Caco-2 (cell line): ENCODE results near the gene TIMP3. TPM values are rescaled to one million over a fixed set of nuclear protein-coding genes. Genes with fewer than 3 reads are reported as not detected.

ENCODE experiments used
- BruUV-seq: library from RNA; stranded (reverse); fragments of 400-500 nt; replicated peaks from 2 replicates; lab custom pipeline; 2021; lab: Mats Ljungman, UMichigan
- CTCF ChIA-PET: fragments of 300-600 bp; sonication (Branson Sonifier 250); formaldehyde crosslinking; loops from one replicate; lab custom pipeline; 2022; ENCODE audit warnings: antibody characterized with exemption; lab: Charles Lee
- POLR2A ChIA-PET: fragments of 300-600 bp; sonication (Branson Sonifier 250); formaldehyde crosslinking; loops from one replicate; lab custom pipeline; 2022; ENCODE audit warnings: antibody characterized with exemption; lab: Charles Lee
- DNase-seq, 2 experiments: peaks; one replicate each; pipeline versions ENCODE4 v3.0.0 to v3.0.0-alpha.2; 2020 to 2022
- H3K27me3 ChIP-seq: replicated peaks from 2 replicates; pipeline ENCODE4 v1.6.0; 2011; ENCODE audit warnings: low read length; ENCODE audit not compliant: control insufficient read depth, insufficient read depth
- H3K36me3 ChIP-seq: 2 replicates; pipeline ENCODE4 v1.5.1; 2011; ENCODE audit warnings: low read length; ENCODE audit not compliant: control insufficient read depth, insufficient read depth
- H3K4me1 ChIP-seq: fragments of 250-450 bp; sonication (Bioruptor Pico); 2 replicates; pipeline ENCODE4 v1.5.1; 2020; ENCODE audit warnings: mild to moderate bottlenecking
- H3K4me3 ChIP-seq: 2 replicates; pipeline ENCODE4 v1.5.1; 2011; ENCODE audit warnings: low read depth, mild to moderate bottlenecking, control low read depth, low read length
- H3K9me3 ChIP-seq: fragments of 250-450 bp; sonication (Bioruptor Pico); 2 replicates; pipeline ENCODE4 v1.5.1; 2020; ENCODE audit warnings: mild to moderate bottlenecking, moderate library complexity
- H3K27ac Mint-ChIP-seq: one replicate; pipeline ENCODE4 v1.8.0; 2022; ENCODE audit warnings: mixed read lengths; ENCODE audit not compliant: unreplicated experiment
- H3K27me3 Mint-ChIP-seq: one replicate; pipeline ENCODE4 v1.8.0; 2022; ENCODE audit warnings: mixed read lengths; ENCODE audit not compliant: insufficient read depth, unreplicated experiment
- H3K36me3 Mint-ChIP-seq: one replicate; pipeline ENCODE4 v1.8.0; 2022; ENCODE audit warnings: mild to moderate bottlenecking, mixed read lengths; ENCODE audit not compliant: insufficient read depth, unreplicated experiment
- H3K4me1 Mint-ChIP-seq: one replicate; pipeline ENCODE4 v1.8.0; 2022; ENCODE audit warnings: low read depth, mixed read lengths; ENCODE audit not compliant: unreplicated experiment
- H3K4me3 Mint-ChIP-seq: one replicate; pipeline ENCODE4 v1.8.0; 2022; ENCODE audit warnings: mild to moderate bottlenecking, moderate library complexity, mixed read lengths; ENCODE audit not compliant: unreplicated experiment
- H3K9me3 Mint-ChIP-seq: one replicate; pipeline ENCODE4 v1.8.0; 2022; ENCODE audit warnings: mixed read lengths; ENCODE audit not compliant: unreplicated experiment
- intact Hi-C: fragments of 100-400 bp; cut with micrococcal nuclease; formaldehyde crosslinking; loops from one replicate; pipeline ENCODE4 v1.10.0; 2022; ENCODE audit not compliant: unreplicated experiment
- total RNA-seq: library from RNA; stranded (reverse); gene quantifications from 2 replicates; pipeline ENCODE4 v1.2.3, GENCODE V29; 2022
- TF ChIP-seq, protein P1 (sequence below), 2 experiments: fragments of 200-600 bp in 1 of 2; IDR thresholded peaks; 1 replicate in 1 of 2; 2 replicates in 1 of 2; pipeline versions ENCODE4 v1.5.1 to v1.8.0; 2011 to 2022; ENCODE audit warnings: antibody characterized with exemption in 1 of 2, control low read depth in 1 of 2, inconsistent platforms in 1 of 2, low read depth in 1 of 2, low read length in 1 of 2, mild to moderate bottlenecking in 1 of 2, moderate library complexity in 1 of 2; ENCODE audit not compliant: insufficient read depth in 1 of 2, severe bottlenecking in 1 of 2, unreplicated experiment in 1 of 2

Gene TIMP3
- total RNA-seq, 1 experiment from 2014 or later: 86.4 TPM

- intact Hi-C loops: no loop called here
- BruUV-seq: no TSS peak
- CTCF ChIA-PET: interaction anchor here (0.5 kb wide), 1 partner anchor 883 kb away, joined by 3 read pairs; no protein-coding TSS in a partner anchor
- Mint-ChIP-seq H3K4me1 (peaks cover 17% of the 10 kb centered on the region), H3K27me3 (no peaks in the 10 kb centered on the region), H3K27ac (no peak overlapping the region), H3K9me3 (no peaks in the 10 kb centered on the region), H3K36me3 (peaks cover 21% of the 10 kb centered on the region), H3K4me3 (no peak overlapping the region)
- Histone ChIP-seq H3K27me3 (no peaks in the 10 kb centered on the region), H3K9me3 (no peaks in the 10 kb centered on the region), H3K4me3 (no peak overlapping the region), H3K36me3 (peaks cover 1% of the 10 kb centered on the region; the same call in 1 of the 2 replicates), H3K4me1 (peaks cover 11% of the 10 kb centered on the region; the same call in 1 of the 2 replicates)
- POLR2A ChIA-PET: no interaction called here
- TF ChIP-seq, protein P1, sequence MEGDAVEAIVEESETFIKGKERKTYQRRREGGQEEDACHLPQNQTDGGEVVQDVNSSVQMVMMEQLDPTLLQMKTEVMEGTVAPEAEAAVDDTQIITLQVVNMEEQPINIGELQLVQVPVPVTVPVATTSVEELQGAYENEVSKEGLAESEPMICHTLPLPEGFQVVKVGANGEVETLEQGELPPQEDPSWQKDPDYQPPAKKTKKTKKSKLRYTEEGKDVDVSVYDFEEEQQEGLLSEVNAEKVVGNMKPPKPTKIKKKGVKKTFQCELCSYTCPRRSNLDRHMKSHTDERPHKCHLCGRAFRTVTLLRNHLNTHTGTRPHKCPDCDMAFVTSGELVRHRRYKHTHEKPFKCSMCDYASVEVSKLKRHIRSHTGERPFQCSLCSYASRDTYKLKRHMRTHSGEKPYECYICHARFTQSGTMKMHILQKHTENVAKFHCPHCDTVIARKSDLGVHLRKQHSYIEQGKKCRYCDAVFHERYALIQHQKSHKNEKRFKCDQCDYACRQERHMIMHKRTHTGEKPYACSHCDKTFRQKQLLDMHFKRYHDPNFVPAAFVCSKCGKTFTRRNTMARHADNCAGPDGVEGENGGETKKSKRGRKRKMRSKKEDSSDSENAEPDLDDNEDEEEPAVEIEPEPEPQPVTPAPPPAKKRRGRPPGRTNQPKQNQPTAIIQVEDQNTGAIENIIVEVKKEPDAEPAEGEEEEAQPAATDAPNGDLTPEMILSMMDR (IDR thresholded peaks at IDR 0.05; ENCODE audit: insufficient read depth in 1 of 2, low read depth in 1 of 2, low read length in 1 of 2, severe bottlenecking in 1 of 2, unreplicated experiment in 1 of 2): no peak
- DNase-seq: no peak
Measured at GRCh38 chr22:32864596-32864995, 63.1 kb downstream of the TIMP3 start.

GRCh38 chr22:32866953-32867352, 65.4 kb downstream of the TIMP3 start:
- POLR2A ChIA-PET: no interaction called here
- no peak overlapping the region for H3K4me3 Mint-ChIP-seq

GRCh38 chr22:32868946-32869345, 67.4 kb downstream of the TIMP3 start:
- intact Hi-C loops: no loop called here
- ChIA-PET CTCF (no interaction called here), POLR2A (no interaction called here)
- Mint-ChIP-seq H3K27me3 (peaks cover 8% of the 10 kb centered on the region), H3K27ac (no peak overlapping the region), H3K36me3 (no peaks in the 10 kb centered on the region), H3K4me3 (no peak overlapping the region), H3K9me3 (no peaks in the 10 kb centered on the region), H3K4me1 (peaks cover 9% of the 10 kb centered on the region)
- TF ChIP-seq, protein P1 (IDR thresholded peaks at IDR 0.05; ENCODE audit: insufficient read depth in 1 of 2, low read depth in 1 of 2, low read length in 1 of 2, severe bottlenecking in 1 of 2, unreplicated experiment in 1 of 2): no peak
- Histone ChIP-seq H3K9me3 (no peaks in the 10 kb centered on the region), H3K4me1 (peaks cover 8% of the 10 kb centered on the region; the same call in 1 of the 2 replicates), H3K4me3 (no peak overlapping the region), H3K36me3 (no peaks in the 10 kb centered on the region), H3K27me3 (no peaks in the 10 kb centered on the region)
- no TSS peak for BruUV-seq
- DNase-seq: no peak

More at GRCh38 chr22:32866953-32867352, 65.4 kb downstream of the TIMP3 start:
- TF ChIP-seq, protein P1 (IDR thresholded peaks at IDR 0.05; ENCODE audit: insufficient read depth in 1 of 2, low read depth in 1 of 2, low read length in 1 of 2, severe bottlenecking in 1 of 2, unreplicated experiment in 1 of 2): no peak
- Histone ChIP-seq H3K27me3 (no peaks in the 10 kb centered on the region), H3K9me3 (no peaks in the 10 kb centered on the region), H3K4me3 (no peak overlapping the region), H3K36me3 (no peaks in the 10 kb centered on the region; the same call in 1 of the 2 replicates), H3K4me1 (peaks cover 11% of the 10 kb centered on the region; the same call in 1 of the 2 replicates)
- Mint-ChIP-seq H3K9me3 (no peaks in the 10 kb centered on the region), H3K27ac (no peak overlapping the region), H3K36me3 (peaks cover 6% of the 10 kb centered on the region), H3K4me1 (peaks cover 17% of the 10 kb centered on the region), H3K27me3 (peaks cover 3% of the 10 kb centered on the region)
- CTCF ChIA-PET: no interaction called here
- DNase-seq: no peak
- intact Hi-C loops: no loop called here
- BruUV-seq: no TSS peak
